ENCODE data around the gene CEP85L.

CEP85L gene

GRCh38 chr6:118468682-118469465, 182.5 kb downstream of the CEP85L start:
- H3K4me3 Mint-ChIP-seq: no peak overlapping the region
- no peak overlapping the region for H3K27ac Mint-ChIP-seq
- H3K36me3 Mint-ChIP-seq (ENCODE audit: low read depth): peaks cover 16% of the 10 kb centered on the region
- H3K27me3 Mint-ChIP-seq (ENCODE audit: low read depth, poor library complexity): peaks cover 3% of the 10 kb centered on the region
- peaks cover 7% of the 10 kb centered on the region for H3K4me1 Mint-ChIP-seq
- H3K9me3 Mint-ChIP-seq: no peaks in the 10 kb centered on the region
- no peak for DNase-seq
- no peak for TF ChIP-seq CTCF (IDR thresholded peaks at IDR 0.05)

- Mint-ChIP-seq H3K27me3 (ENCODE audit: low read depth, poor library complexity) (peaks cover 3% of the 10 kb centered on the region), H3K36me3 (ENCODE audit: low read depth) (peaks cover 16% of the 10 kb centered on the region), H3K4me1 (peaks cover 7% of the 10 kb centered on the region), H3K4me3 (no peak overlapping the region), H3K27ac (no peak overlapping the region), H3K9me3 (no peaks in the 10 kb centered on the region)
- no peak for DNase-seq
- TF ChIP-seq CTCF (IDR thresholded peaks at IDR 0.05): no peak
Observed at GRCh38 chr6:118467181-118467580, 184.2 kb downstream of the CEP85L start.

- no peak for TF ChIP-seq CTCF (IDR thresholded peaks at IDR 0.05)
- DNase-seq: no peak
- H3K9me3 Mint-ChIP-seq: no peaks in the 10 kb centered on the region
- H3K4me1 Mint-ChIP-seq: peaks cover 7% of the 10 kb centered on the region
- H3K4me3 Mint-ChIP-seq: no peak overlapping the region
- H3K36me3 Mint-ChIP-seq (ENCODE audit: low read depth): peaks cover 16% of the 10 kb centered on the region
- H3K27me3 Mint-ChIP-seq (ENCODE audit: low read depth, poor library complexity): peaks cover 3% of the 10 kb centered on the region
- H3K27ac Mint-ChIP-seq: no peak overlapping the region
Observed at GRCh38 chr6:118464620-118465019, 186.8 kb downstream of the CEP85L start.

- Mint-ChIP-seq H3K27ac (no peak overlapping the region), H3K4me1 (no peaks in the 10 kb centered on the region), H3K9me3 (no peaks in the 10 kb centered on the region), H3K4me3 (no peak overlapping the region), H3K27me3 (ENCODE audit: low read depth, poor library complexity) (no peaks in the 10 kb centered on the region), H3K36me3 (ENCODE audit: low read depth) (peaks cover 5% of the 10 kb centered on the region)
- no peak for DNase-seq
- no peak for TF ChIP-seq CTCF (IDR thresholded peaks at IDR 0.05)
Observed at GRCh38 chr6:118460958-118461470, 190.4 kb downstream of the CEP85L start.

- no peak for DNase-seq
- no peak overlapping the region for H3K4me3 Mint-ChIP-seq
- no peak for TF ChIP-seq CTCF (IDR thresholded peaks at IDR 0.05)
- no peaks in the 10 kb centered on the region for H3K36me3 Mint-ChIP-seq (ENCODE audit: low read depth)
- H3K27ac Mint-ChIP-seq: no peak overlapping the region
- no peaks in the 10 kb centered on the region for H3K4me1 Mint-ChIP-seq
- no peaks in the 10 kb centered on the region for H3K27me3 Mint-ChIP-seq (ENCODE audit: low read depth, poor library complexity)
- peaks cover 24% of the 10 kb centered on the region for H3K9me3 Mint-ChIP-seq
Observed at GRCh38 chr6:118456982-118457381, 194.4 kb downstream of the CEP85L start.

- Mint-ChIP-seq H3K4me3 (no peak overlapping the region), H3K27ac (no peak overlapping the region), H3K4me1 (no peaks in the 10 kb centered on the region), H3K36me3 (ENCODE audit: low read depth) (peaks cover 5% of the 10 kb centered on the region), H3K27me3 (ENCODE audit: low read depth, poor library complexity) (peaks cover 7% of the 10 kb centered on the region), H3K9me3 (peaks cover 61% of the 10 kb centered on the region)
- DNase-seq: no peak
- no peak for TF ChIP-seq CTCF (IDR thresholded peaks at IDR 0.05)
Observed at GRCh38 chr6:118451839-118452238, 199.6 kb downstream of the CEP85L start.

Data from nephron progenitor cell (in vitro differentiated cells).